Neutrophil (primary cell): ENCODE data around the gene NFIA.

Experiments used
- H3K27ac ChIP-seq: fragments of 200-600 bp; sonication (generic); 2 replicates; pipeline ENCODE4 v1.5.1; 2016; ENCODE audit warnings: mild to moderate bottlenecking, moderate library complexity
- H3K27me3 ChIP-seq: fragments of 200-600 bp; sonication (generic); 2 replicates; pipeline ENCODE4 v1.6.0; 2016; ENCODE audit warnings: mild to moderate bottlenecking
- H3K36me3 ChIP-seq: fragments of 200-600 bp; sonication (generic); 2 replicates; pipeline ENCODE4 v1.5.1; 2017
- H3K4me1 ChIP-seq, 2 experiments: fragments of 200-600 bp in 1 of 2; sonication (generic) in 1 of 2; 1 replicate in 1 of 2; 2 replicates in 1 of 2; pipeline versions ENCODE4 v1.5.1 to v1.6.1; 2013 to 2016; ENCODE audit warnings: low read depth in 1 of 2, low read length in 1 of 2, mild to moderate bottlenecking in 1 of 2, moderate library complexity in 1 of 2; ENCODE audit not compliant: control insufficient read depth in 1 of 2, insufficient read depth in 1 of 2
- H3K4me3 ChIP-seq, 2 experiments: fragments of 200-600 bp in 1 of 2; sonication (generic) in 1 of 2; 1 replicate in 1 of 2; 2 replicates in 1 of 2; pipeline ENCODE4 v1.5.1; 2013 to 2016; ENCODE audit warnings: low read depth in 1 of 2, low read length in 1 of 2, mild to moderate bottlenecking in 1 of 2, moderate library complexity in 1 of 2
- H3K9me3 ChIP-seq: fragments of 200-600 bp; sonication (generic); 2 replicates; pipeline ENCODE4 v1.5.1; 2016
- CTCF ChIP-seq: fragments of 200-600 bp; sonication (generic); IDR thresholded peaks from 2 replicates; pipeline ENCODE4 v1.5.1; 2016; ENCODE audit warnings: antibody characterized with exemption

NFIA gene

GRCh38 chr1:61165402-61165801 is 83.0 kb downstream of the NFIA start:
- Histone ChIP-seq H3K4me3 (no peak overlapping the region), H3K4me1 (no peaks in the 10 kb centered on the region), H3K36me3 (no peaks in the 10 kb centered on the region), H3K9me3 (no peaks in the 10 kb centered on the region), H3K27ac (no peak overlapping the region), H3K27me3 (no peaks in the 10 kb centered on the region)
- no peak for TF ChIP-seq CTCF

GRCh38 chr1:61167309-61167708 is 84.9 kb downstream of the NFIA start:
- no peaks in the 10 kb centered on the region for H3K36me3 ChIP-seq
- H3K9me3 ChIP-seq: no peaks in the 10 kb centered on the region
- H3K4me3 ChIP-seq: no peak overlapping the region
- H3K27ac ChIP-seq: no peak overlapping the region
- no peaks in the 10 kb centered on the region for H3K27me3 ChIP-seq
- no peak for TF ChIP-seq CTCF
- H3K4me1 ChIP-seq: no peaks in the 10 kb centered on the region

GRCh38 chr1:61169045-61169444 is 86.7 kb downstream of the NFIA start:
- Histone ChIP-seq H3K4me1 (no peaks in the 10 kb centered on the region), H3K36me3 (no peaks in the 10 kb centered on the region)
- TF ChIP-seq CTCF: no peak

GRCh38 chr1:61169634-61170033 is 87.3 kb downstream of the NFIA start:
- H3K27ac ChIP-seq: no peak overlapping the region
- H3K4me1 ChIP-seq: no peaks in the 10 kb centered on the region
- no peak overlapping the region for H3K4me3 ChIP-seq
- no peaks in the 10 kb centered on the region for H3K27me3 ChIP-seq
- no peaks in the 10 kb centered on the region for H3K9me3 ChIP-seq
- no peak for TF ChIP-seq CTCF
- H3K36me3 ChIP-seq: no peaks in the 10 kb centered on the region

More at GRCh38 chr1:61169045-61169444, 86.7 kb downstream of the NFIA start:
- Histone ChIP-seq H3K9me3 (no peaks in the 10 kb centered on the region), H3K4me3 (no peak overlapping the region), H3K27ac (no peak overlapping the region), H3K27me3 (no peaks in the 10 kb centered on the region)

- H3K36me3 ChIP-seq: no peaks in the 10 kb centered on the region
- H3K4me3 ChIP-seq: no peak overlapping the region
- no peaks in the 10 kb centered on the region for H3K9me3 ChIP-seq
- no peak for TF ChIP-seq CTCF
- H3K4me1 ChIP-seq: no peaks in the 10 kb centered on the region
- no peak overlapping the region for H3K27ac ChIP-seq
- H3K27me3 ChIP-seq: no peaks in the 10 kb centered on the region
These were observed 88.2 kb downstream of the NFIA start for GRCh38 chr1:61170328-61171238.
